Ishikawa (cell line): ENCODE data around the gene FANCE.

Experiments
- CEBPB ChIP-seq: IDR thresholded peaks from 2 replicates; pipeline ENCODE4 v1.6.1; 2012
- CREB1 ChIP-seq: IDR thresholded peaks from 2 replicates; pipeline ENCODE4 v1.6.1; 2012; ENCODE audit warnings: low read depth
- EGR1 ChIP-seq: IDR thresholded peaks from 2 replicates; pipeline ENCODE4 v1.6.1; 2012
- EP300 ChIP-seq: IDR thresholded peaks from 2 replicates; pipeline ENCODE4 v1.6.1; 2012; ENCODE audit warnings: borderline replicate concordance
- FOXM1 ChIP-seq: IDR thresholded peaks from 2 replicates; pipeline ENCODE4 v1.6.1; 2012; ENCODE audit warnings: low read depth, borderline replicate concordance
- MAX ChIP-seq: IDR thresholded peaks from 2 replicates; pipeline ENCODE4 v1.6.1; 2012
- NFIC ChIP-seq: IDR thresholded peaks from 2 replicates; pipeline ENCODE4 v1.6.1; 2012
- RAD21 ChIP-seq: IDR thresholded peaks from 2 replicates; pipeline ENCODE4 v1.6.1; 2012; ENCODE audit warnings: low read depth
- REST ChIP-seq: IDR thresholded peaks from 2 replicates; pipeline ENCODE4 v1.6.1; 2012; ENCODE audit warnings: low read depth, mild to moderate bottlenecking
- TAF1 ChIP-seq: IDR thresholded peaks from 2 replicates; pipeline ENCODE4 v1.6.1; 2012; ENCODE audit warnings: low read depth, mild to moderate bottlenecking
- TCF12 ChIP-seq: IDR thresholded peaks from 2 replicates; pipeline ENCODE4 v1.6.1; 2012; ENCODE audit warnings: low read depth
- TEAD4 ChIP-seq: IDR thresholded peaks from 2 replicates; pipeline ENCODE4 v1.6.1; 2012
- USF1 ChIP-seq: IDR thresholded peaks from 2 replicates; pipeline ENCODE4 v1.6.1; 2012
- YY1 ChIP-seq: IDR thresholded peaks from 2 replicates; pipeline ENCODE4 v1.6.1; 2012; ENCODE audit warnings: low read depth
- ZBTB7A ChIP-seq: IDR thresholded peaks from 2 replicates; pipeline ENCODE4 v1.6.1; 2012; ENCODE audit warnings: low read depth

Gene FANCE

GRCh38 chr6:35511562-35511941 is 59.4 kb downstream of the FANCE start:
- TF ChIP-seq ZBTB7A (no peak), REST (no peak), YY1 (no peak), EGR1 (no peak), MAX (no peak), TEAD4 (no peak), RAD21 (no peak)

GRCh38 chr6:35512006-35512405 is 59.9 kb downstream of the FANCE start:
- no peak for TF ChIP-seq EP300
- TF ChIP-seq TEAD4, result no peak
- no peak for TF ChIP-seq USF1
- TF ChIP-seq NFIC, result no peak
- TF ChIP-seq ZBTB7A, result no peak
- no peak for TF ChIP-seq EGR1
- no peak for TF ChIP-seq RAD21
- no peak for TF ChIP-seq TCF12
- no peak for TF ChIP-seq CREB1
- no peak for TF ChIP-seq MAX
- no peak for TF ChIP-seq YY1
- TF ChIP-seq TAF1, result no peak
- no peak for TF ChIP-seq CEBPB
- TF ChIP-seq FOXM1, result no peak
- no peak for TF ChIP-seq REST

- TF ChIP-seq REST (no peak), MAX (no peak), EP300 (no peak), RAD21 (no peak)
Observed at GRCh38 chr6:35512740-35513139, 60.6 kb downstream of the FANCE start, which contains the start of gene TULP1. TSS of gene TULP1 (minus strand) at chr6:35512896. CDS start at chr6:35512858, 38 bp downstream.

GRCh38 chr6:35514587-35514986 is 62.4 kb downstream of the FANCE start:
- TF ChIP-seq FOXM1 (no peak), NFIC (no peak), TAF1 (no peak), REST (no peak), EGR1 (no peak), TCF12 (no peak)
